ENCODE data around the gene RSPO3. TPM values are rescaled to one million over a fixed set of nuclear protein-coding genes. Genes with fewer than 3 reads are reported as not detected.

The RSPO3 gene
- total RNA-seq, 1 donor from 2014 or later, result not detected

GRCh38 chr6:127146932-127147331 is 28.5 kb downstream of the RSPO3 start:
- no peak overlapping the region for H3K27ac Mint-ChIP-seq
- peaks cover 10% of the 10 kb centered on the region for H3K27me3 Mint-ChIP-seq (ENCODE audit: low read depth)
- intact Hi-C loops (cut with micrococcal nuclease), result no loop called here
- no peak overlapping the region for H3K4me3 Mint-ChIP-seq (ENCODE audit: low read depth)
- H3K4me1 Mint-ChIP-seq (ENCODE audit: low read depth), result no peaks in the 10 kb centered on the region
- DNase-seq (ENCODE audit: low spot score), result no peak
- no peaks in the 10 kb centered on the region for H3K9me3 Mint-ChIP-seq
- no peaks in the 10 kb centered on the region for H3K36me3 Mint-ChIP-seq (ENCODE audit: low read depth)

DNA sequence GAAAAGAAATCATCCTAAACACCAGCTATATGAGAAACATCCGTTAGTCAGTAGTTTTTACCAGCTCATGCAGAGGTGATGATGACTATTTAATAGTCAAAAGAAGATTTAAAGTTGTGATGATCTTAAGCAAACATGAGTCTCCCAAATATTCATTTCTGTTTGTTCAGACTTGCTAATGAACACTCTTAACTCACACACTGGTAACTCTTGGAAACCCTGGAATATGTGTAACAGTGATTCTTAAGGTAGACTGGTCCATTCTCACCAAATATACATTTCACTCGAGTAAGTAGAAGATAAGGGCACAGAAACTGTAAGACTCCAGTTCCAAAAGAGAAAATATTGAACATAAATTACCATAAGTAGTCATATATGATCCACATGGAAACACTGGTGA is 29.1 kb downstream of the RSPO3 start:
- no peaks in the 10 kb centered on the region for H3K36me3 Mint-ChIP-seq (ENCODE audit: low read depth)
- intact Hi-C loops (cut with micrococcal nuclease), result no loop called here
- H3K9me3 Mint-ChIP-seq, result no peaks in the 10 kb centered on the region
- no peak for DNase-seq (ENCODE audit: low spot score)
- peaks cover 10% of the 10 kb centered on the region for H3K27me3 Mint-ChIP-seq (ENCODE audit: low read depth)
- no peaks in the 10 kb centered on the region for H3K4me1 Mint-ChIP-seq (ENCODE audit: low read depth)
- H3K27ac Mint-ChIP-seq, result no peak overlapping the region
- no peak overlapping the region for H3K4me3 Mint-ChIP-seq (ENCODE audit: low read depth)

GRCh38 chr6:127148511-127148910 is 30.0 kb downstream of the RSPO3 start:
- intact Hi-C loops (cut with micrococcal nuclease), result no loop called here
- peaks cover 10% of the 10 kb centered on the region for H3K27me3 Mint-ChIP-seq (ENCODE audit: low read depth)
- no peak overlapping the region for H3K27ac Mint-ChIP-seq
- no peaks in the 10 kb centered on the region for H3K4me1 Mint-ChIP-seq (ENCODE audit: low read depth)
- H3K4me3 Mint-ChIP-seq (ENCODE audit: low read depth), result no peak overlapping the region
- no peaks in the 10 kb centered on the region for H3K9me3 Mint-ChIP-seq
- H3K36me3 Mint-ChIP-seq (ENCODE audit: low read depth), result no peaks in the 10 kb centered on the region
- no peak for DNase-seq (ENCODE audit: low spot score)

DNA sequence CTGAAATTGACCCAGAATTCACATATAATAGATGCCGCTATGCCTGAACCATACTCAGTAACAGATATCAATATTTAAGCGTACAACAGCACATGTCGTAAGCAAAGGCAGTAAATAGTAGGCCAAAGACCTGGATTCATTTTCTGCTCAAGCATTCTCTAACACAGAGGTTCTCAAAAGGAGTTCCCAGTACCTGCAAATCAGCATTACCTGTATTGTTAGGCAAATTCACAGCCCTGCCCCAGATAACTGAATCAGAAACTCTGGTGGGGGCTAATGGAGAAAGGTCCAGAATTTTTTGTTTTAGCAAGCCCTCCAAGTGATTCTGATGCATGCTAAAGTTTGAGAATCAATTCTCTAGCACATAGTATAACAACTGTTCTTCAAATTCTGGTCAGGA is 36.0 kb downstream of the RSPO3 start:
- no peak for DNase-seq (ENCODE audit: low spot score)
- Mint-ChIP-seq H3K4me3 (ENCODE audit: low read depth) (no peak overlapping the region), H3K27ac (no peak overlapping the region), H3K36me3 (ENCODE audit: low read depth) (no peaks in the 10 kb centered on the region), H3K9me3 (no peaks in the 10 kb centered on the region), H3K27me3 (ENCODE audit: low read depth) (peaks cover 4% of the 10 kb centered on the region), H3K4me1 (ENCODE audit: low read depth) (no peaks in the 10 kb centered on the region)
- intact Hi-C loops (cut with micrococcal nuclease), result no loop called here

DNA sequence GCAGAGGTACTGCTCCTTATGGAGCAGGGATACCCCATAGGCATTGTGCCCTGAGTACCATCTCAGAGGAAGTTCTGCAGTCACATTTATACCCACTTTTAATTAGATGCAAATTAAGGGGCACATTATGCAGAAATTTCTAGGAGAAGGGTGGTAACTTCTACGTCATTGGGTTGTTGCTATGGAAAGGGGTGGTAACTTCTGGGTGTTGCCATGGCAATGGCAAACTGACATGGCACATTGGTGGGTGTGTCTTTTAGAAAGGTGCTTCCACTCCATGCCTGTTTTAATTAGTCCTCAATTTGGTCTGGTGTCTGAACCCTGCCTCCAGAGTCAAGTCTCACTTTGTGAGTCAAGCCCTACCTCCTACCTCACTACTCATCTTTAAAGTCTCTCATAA is 42.0 kb downstream of the RSPO3 start:
- DNase-seq (ENCODE audit: low spot score), result no peak
- Mint-ChIP-seq H3K4me1 (ENCODE audit: low read depth) (no peaks in the 10 kb centered on the region), H3K36me3 (ENCODE audit: low read depth) (no peaks in the 10 kb centered on the region), H3K4me3 (ENCODE audit: low read depth) (no peak overlapping the region), H3K27me3 (ENCODE audit: low read depth) (peaks cover 7% of the 10 kb centered on the region), H3K9me3 (no peaks in the 10 kb centered on the region), H3K27ac (no peak overlapping the region)
- intact Hi-C loops (cut with micrococcal nuclease), result no loop called here

DNA sequence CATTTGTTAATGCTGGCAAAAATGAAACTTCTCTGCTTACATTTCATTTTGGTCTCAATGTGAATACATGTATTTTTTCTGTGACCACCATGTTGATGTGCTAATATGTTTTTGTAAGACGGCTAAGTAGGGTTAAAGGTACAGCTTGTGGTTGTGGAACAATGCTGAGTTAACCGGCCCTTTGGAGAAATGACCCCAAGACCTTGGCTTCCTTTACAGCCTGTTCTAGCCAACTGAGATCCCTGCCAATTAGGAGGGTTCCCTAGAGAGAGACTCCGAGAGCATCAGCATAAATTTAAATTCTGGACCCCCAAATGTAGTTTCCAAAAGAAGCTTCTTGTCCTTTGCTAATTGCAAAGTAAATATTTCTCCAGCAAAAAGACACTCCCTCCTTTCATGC is 44.4 kb downstream of the RSPO3 start:
- no peak for DNase-seq (ENCODE audit: low spot score)
- H3K4me1 Mint-ChIP-seq (ENCODE audit: low read depth), result no peaks in the 10 kb centered on the region

GRCh38 chr6:127164036-127164435 is 45.6 kb downstream of the RSPO3 start:
- intact Hi-C loops (cut with micrococcal nuclease), result no loop called here
- H3K4me1 Mint-ChIP-seq (ENCODE audit: low read depth), result no peaks in the 10 kb centered on the region
- H3K9me3 Mint-ChIP-seq, result no peaks in the 10 kb centered on the region
- no peak for DNase-seq (ENCODE audit: low spot score)
- no peak overlapping the region for H3K4me3 Mint-ChIP-seq (ENCODE audit: low read depth)
- peaks cover 5% of the 10 kb centered on the region for H3K27me3 Mint-ChIP-seq (ENCODE audit: low read depth)
- H3K36me3 Mint-ChIP-seq (ENCODE audit: low read depth), result no peaks in the 10 kb centered on the region
- no peak overlapping the region for H3K27ac Mint-ChIP-seq

More for the DNA sequence above, 44.4 kb downstream of the RSPO3 start:
- no peak overlapping the region for H3K27ac Mint-ChIP-seq
- H3K9me3 Mint-ChIP-seq, result no peaks in the 10 kb centered on the region
- peaks cover 7% of the 10 kb centered on the region for H3K27me3 Mint-ChIP-seq (ENCODE audit: low read depth)
- H3K4me3 Mint-ChIP-seq (ENCODE audit: low read depth), result no peak overlapping the region
- intact Hi-C loops (cut with micrococcal nuclease), result no loop called here
- no peaks in the 10 kb centered on the region for H3K36me3 Mint-ChIP-seq (ENCODE audit: low read depth)

GRCh38 chr6:127164565-127164964 is 46.1 kb downstream of the RSPO3 start:
- H3K36me3 Mint-ChIP-seq (ENCODE audit: low read depth), result no peaks in the 10 kb centered on the region
- intact Hi-C loops (cut with micrococcal nuclease), result no loop called here
- H3K27me3 Mint-ChIP-seq (ENCODE audit: low read depth), result peaks cover 3% of the 10 kb centered on the region
- H3K4me1 Mint-ChIP-seq (ENCODE audit: low read depth), result no peaks in the 10 kb centered on the region
- H3K9me3 Mint-ChIP-seq, result no peaks in the 10 kb centered on the region
- no peak overlapping the region for H3K27ac Mint-ChIP-seq
- no peak for DNase-seq (ENCODE audit: low spot score)
- H3K4me3 Mint-ChIP-seq (ENCODE audit: low read depth), result no peak overlapping the region

GRCh38 chr6:127173156-127173940 is 54.9 kb downstream of the RSPO3 start:
- no peaks in the 10 kb centered on the region for H3K36me3 Mint-ChIP-seq (ENCODE audit: low read depth)
- intact Hi-C loops (cut with micrococcal nuclease), result no loop called here
- no peaks in the 10 kb centered on the region for H3K9me3 Mint-ChIP-seq
- no peak overlapping the region for H3K4me3 Mint-ChIP-seq (ENCODE audit: low read depth)
- no peaks in the 10 kb centered on the region for H3K4me1 Mint-ChIP-seq (ENCODE audit: low read depth)
- no peaks in the 10 kb centered on the region for H3K27me3 Mint-ChIP-seq (ENCODE audit: low read depth)
- H3K27ac Mint-ChIP-seq, result no peak overlapping the region
- DNase-seq (ENCODE audit: low spot score), result no peak

- peaks cover 8% of the 10 kb centered on the region for H3K27me3 Mint-ChIP-seq (ENCODE audit: low read depth)
- H3K36me3 Mint-ChIP-seq (ENCODE audit: low read depth), result no peaks in the 10 kb centered on the region
- intact Hi-C loops (cut with micrococcal nuclease), result no loop called here
- DNase-seq (ENCODE audit: low spot score), result no peak
- no peaks in the 10 kb centered on the region for H3K4me1 Mint-ChIP-seq (ENCODE audit: low read depth)
- H3K9me3 Mint-ChIP-seq, result no peaks in the 10 kb centered on the region
- no peak overlapping the region for H3K4me3 Mint-ChIP-seq (ENCODE audit: low read depth)
- no peak overlapping the region for H3K27ac Mint-ChIP-seq
These were observed 57.7 kb downstream of the RSPO3 start for GRCh38 chr6:127176146-127176545.

- H3K9me3 Mint-ChIP-seq, result no peaks in the 10 kb centered on the region
- H3K36me3 Mint-ChIP-seq (ENCODE audit: low read depth), result no peaks in the 10 kb centered on the region
- no peaks in the 10 kb centered on the region for H3K4me1 Mint-ChIP-seq (ENCODE audit: low read depth)
- H3K4me3 Mint-ChIP-seq (ENCODE audit: low read depth), result no peak overlapping the region
- no peak overlapping the region for H3K27ac Mint-ChIP-seq
- intact Hi-C loops (cut with micrococcal nuclease), result no loop called here
- no peak for DNase-seq (ENCODE audit: low spot score)
- peaks cover 12% of the 10 kb centered on the region for H3K27me3 Mint-ChIP-seq (ENCODE audit: low read depth)
These were observed 58.8 kb downstream of the RSPO3 start for GRCh38 chr6:127177030-127177922.

DNA sequence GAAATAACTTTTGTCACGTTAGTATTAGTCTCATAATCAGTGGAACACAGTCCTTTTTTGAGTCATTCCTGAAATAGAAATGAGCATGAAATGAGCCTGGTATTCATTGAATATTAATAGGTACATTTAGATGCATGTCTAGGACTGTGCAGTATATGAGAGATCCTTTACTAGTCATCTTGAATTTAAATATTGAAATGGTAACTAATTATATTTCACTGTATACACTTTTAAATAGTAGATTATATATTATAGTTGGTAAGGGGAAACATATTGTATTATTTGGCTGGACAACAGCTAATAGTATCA is 59.4 kb downstream of the RSPO3 start:
- Mint-ChIP-seq H3K27me3 (ENCODE audit: low read depth) (peaks cover 14% of the 10 kb centered on the region), H3K27ac (no peak overlapping the region), H3K4me3 (ENCODE audit: low read depth) (no peak overlapping the region), H3K4me1 (ENCODE audit: low read depth) (no peaks in the 10 kb centered on the region), H3K36me3 (ENCODE audit: low read depth) (no peaks in the 10 kb centered on the region), H3K9me3 (no peaks in the 10 kb centered on the region)
- intact Hi-C loops (cut with micrococcal nuclease), result no loop called here
- DNase-seq (ENCODE audit: low spot score), result no peak

- intact Hi-C loops (cut with micrococcal nuclease), result no loop called here
- no peaks in the 10 kb centered on the region for H3K36me3 Mint-ChIP-seq (ENCODE audit: low read depth)
- DNase-seq (ENCODE audit: low spot score), result no peak
These were observed 60.3 kb downstream of the RSPO3 start for GRCh38 chr6:127178746-127179145.

More at GRCh38 chr6:127178746-127179145, 60.3 kb downstream of the RSPO3 start:
- H3K9me3 Mint-ChIP-seq, result no peaks in the 10 kb centered on the region
- peaks cover 20% of the 10 kb centered on the region for H3K27me3 Mint-ChIP-seq (ENCODE audit: low read depth)
- H3K4me3 Mint-ChIP-seq (ENCODE audit: low read depth), result no peak overlapping the region
- H3K4me1 Mint-ChIP-seq (ENCODE audit: low read depth), result no peaks in the 10 kb centered on the region
- H3K27ac Mint-ChIP-seq, result no peak overlapping the region

Data from activated T-helper 2 cell treated with anti-CD3 and anti-CD28 coated beads, Interferon-gamma antibody, Interleukin-2, Interleukin-4, amounts not matched to agents 10 μg/mL and 5 μg/mL and 100 μg/mL, durations not matched to agents 14 hours and 24 hours and 36 hours (primary cell).